H1 (cell line): ENCODE data around the gene P3H2. TPM values are rescaled to one million over a fixed set of nuclear protein-coding genes. Genes with fewer than 3 reads are reported as not detected.

Experiments used
- FOSL1 ChIP-seq: IDR thresholded peaks from 2 replicates; pipeline ENCODE4 v1.6.1; 2011; ENCODE audit warnings: mild to moderate bottlenecking, low read depth, low read length, moderate library complexity; ENCODE audit not compliant: insufficient read depth
- JUN ChIP-seq: IDR thresholded peaks from 2 replicates; pipeline ENCODE4 v1.6.1; 2011; ENCODE audit warnings: low read depth, mild to moderate bottlenecking, improper control_type of control experiment, low read length
- KDM1A ChIP-seq: fragments of 200-600, 300-600 bp; sonication (generic); IDR thresholded peaks from 2 replicates; pipeline ENCODE4 v1.7.1; 2016; ENCODE audit warnings: mild to moderate bottlenecking, low read length, borderline replicate concordance
- TBP ChIP-seq: IDR thresholded peaks from 2 replicates; pipeline ENCODE4 v1.6.1; 2011; ENCODE audit warnings: low read depth, low read length, improper control_type of control experiment
- polyA plus RNA-seq, 7 experiments: library from polyadenylated mRNA; depleted of rRNA in 3 of 7; stranded (reverse) in 5 of 7; unstranded in 2 of 7; fragments of >200 nt in 5 of 7; fragments of 200-250 nt in 2 of 7; gene quantifications; 1 replicate in 5 of 7; 2 replicates in 1 of 7; 4 replicates in 1 of 7; pipeline versions ENCODE4 v1.2.1 to v1.2.3, GENCODE V29; 2011 to 2013; ENCODE audit warnings: missing spikeins in 2 of 7, mixed read lengths in 2 of 7
- total RNA-seq: library from RNA; stranded (reverse); fragmentation: NEBNext Ultra II Directional; extraction: Animal tissue kit (Norgen Biotek cat#: 25700); gene quantifications from 2 replicates; pipeline ENCODE4 v1.2.1, GENCODE V29; 2021
- TF ChIP-seq, protein P1 (sequence below): fragments of 300-600 bp; sonication (generic); IDR thresholded peaks from 2 replicates; pipeline ENCODE4 v1.7.1; 2012; ENCODE audit warnings: low read length, moderate library complexity, mild to moderate bottlenecking, inconsistent platforms; ENCODE audit not compliant: insufficient replicate concordance
- TF ChIP-seq, protein P2 (sequence below): IDR thresholded peaks from 2 replicates; pipeline ENCODE4 v1.6.1; 2012; ENCODE audit warnings: inconsistent platforms

The P3H2 gene
- total and polyA plus RNA-seq, 2 of the 8 experiments (the other 6 are each of a cell fraction or from before 2014, with no cell fraction given) = 40.5 to 60.4 TPM

DNA sequence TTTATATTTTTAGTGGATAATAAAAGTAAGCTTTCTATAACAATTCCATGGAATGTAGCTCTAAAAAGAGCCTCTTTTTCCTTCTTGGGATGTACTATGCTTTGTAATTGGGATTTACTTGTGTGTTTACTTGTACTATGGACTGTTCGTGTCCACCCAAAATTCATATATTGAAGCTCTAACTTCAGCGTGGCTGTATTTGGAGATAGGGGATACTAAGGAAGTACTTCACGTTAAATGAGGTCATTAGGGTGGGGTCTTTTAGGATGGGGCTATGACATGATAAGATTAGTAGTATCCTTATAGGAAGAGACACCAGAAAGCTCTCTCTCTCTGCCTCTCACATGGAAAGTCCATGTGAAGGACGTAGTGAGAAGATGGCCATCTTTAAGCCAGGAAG, 64.9 kb downstream of the P3H2 start (continued):
- TF ChIP-seq, protein P1, sequence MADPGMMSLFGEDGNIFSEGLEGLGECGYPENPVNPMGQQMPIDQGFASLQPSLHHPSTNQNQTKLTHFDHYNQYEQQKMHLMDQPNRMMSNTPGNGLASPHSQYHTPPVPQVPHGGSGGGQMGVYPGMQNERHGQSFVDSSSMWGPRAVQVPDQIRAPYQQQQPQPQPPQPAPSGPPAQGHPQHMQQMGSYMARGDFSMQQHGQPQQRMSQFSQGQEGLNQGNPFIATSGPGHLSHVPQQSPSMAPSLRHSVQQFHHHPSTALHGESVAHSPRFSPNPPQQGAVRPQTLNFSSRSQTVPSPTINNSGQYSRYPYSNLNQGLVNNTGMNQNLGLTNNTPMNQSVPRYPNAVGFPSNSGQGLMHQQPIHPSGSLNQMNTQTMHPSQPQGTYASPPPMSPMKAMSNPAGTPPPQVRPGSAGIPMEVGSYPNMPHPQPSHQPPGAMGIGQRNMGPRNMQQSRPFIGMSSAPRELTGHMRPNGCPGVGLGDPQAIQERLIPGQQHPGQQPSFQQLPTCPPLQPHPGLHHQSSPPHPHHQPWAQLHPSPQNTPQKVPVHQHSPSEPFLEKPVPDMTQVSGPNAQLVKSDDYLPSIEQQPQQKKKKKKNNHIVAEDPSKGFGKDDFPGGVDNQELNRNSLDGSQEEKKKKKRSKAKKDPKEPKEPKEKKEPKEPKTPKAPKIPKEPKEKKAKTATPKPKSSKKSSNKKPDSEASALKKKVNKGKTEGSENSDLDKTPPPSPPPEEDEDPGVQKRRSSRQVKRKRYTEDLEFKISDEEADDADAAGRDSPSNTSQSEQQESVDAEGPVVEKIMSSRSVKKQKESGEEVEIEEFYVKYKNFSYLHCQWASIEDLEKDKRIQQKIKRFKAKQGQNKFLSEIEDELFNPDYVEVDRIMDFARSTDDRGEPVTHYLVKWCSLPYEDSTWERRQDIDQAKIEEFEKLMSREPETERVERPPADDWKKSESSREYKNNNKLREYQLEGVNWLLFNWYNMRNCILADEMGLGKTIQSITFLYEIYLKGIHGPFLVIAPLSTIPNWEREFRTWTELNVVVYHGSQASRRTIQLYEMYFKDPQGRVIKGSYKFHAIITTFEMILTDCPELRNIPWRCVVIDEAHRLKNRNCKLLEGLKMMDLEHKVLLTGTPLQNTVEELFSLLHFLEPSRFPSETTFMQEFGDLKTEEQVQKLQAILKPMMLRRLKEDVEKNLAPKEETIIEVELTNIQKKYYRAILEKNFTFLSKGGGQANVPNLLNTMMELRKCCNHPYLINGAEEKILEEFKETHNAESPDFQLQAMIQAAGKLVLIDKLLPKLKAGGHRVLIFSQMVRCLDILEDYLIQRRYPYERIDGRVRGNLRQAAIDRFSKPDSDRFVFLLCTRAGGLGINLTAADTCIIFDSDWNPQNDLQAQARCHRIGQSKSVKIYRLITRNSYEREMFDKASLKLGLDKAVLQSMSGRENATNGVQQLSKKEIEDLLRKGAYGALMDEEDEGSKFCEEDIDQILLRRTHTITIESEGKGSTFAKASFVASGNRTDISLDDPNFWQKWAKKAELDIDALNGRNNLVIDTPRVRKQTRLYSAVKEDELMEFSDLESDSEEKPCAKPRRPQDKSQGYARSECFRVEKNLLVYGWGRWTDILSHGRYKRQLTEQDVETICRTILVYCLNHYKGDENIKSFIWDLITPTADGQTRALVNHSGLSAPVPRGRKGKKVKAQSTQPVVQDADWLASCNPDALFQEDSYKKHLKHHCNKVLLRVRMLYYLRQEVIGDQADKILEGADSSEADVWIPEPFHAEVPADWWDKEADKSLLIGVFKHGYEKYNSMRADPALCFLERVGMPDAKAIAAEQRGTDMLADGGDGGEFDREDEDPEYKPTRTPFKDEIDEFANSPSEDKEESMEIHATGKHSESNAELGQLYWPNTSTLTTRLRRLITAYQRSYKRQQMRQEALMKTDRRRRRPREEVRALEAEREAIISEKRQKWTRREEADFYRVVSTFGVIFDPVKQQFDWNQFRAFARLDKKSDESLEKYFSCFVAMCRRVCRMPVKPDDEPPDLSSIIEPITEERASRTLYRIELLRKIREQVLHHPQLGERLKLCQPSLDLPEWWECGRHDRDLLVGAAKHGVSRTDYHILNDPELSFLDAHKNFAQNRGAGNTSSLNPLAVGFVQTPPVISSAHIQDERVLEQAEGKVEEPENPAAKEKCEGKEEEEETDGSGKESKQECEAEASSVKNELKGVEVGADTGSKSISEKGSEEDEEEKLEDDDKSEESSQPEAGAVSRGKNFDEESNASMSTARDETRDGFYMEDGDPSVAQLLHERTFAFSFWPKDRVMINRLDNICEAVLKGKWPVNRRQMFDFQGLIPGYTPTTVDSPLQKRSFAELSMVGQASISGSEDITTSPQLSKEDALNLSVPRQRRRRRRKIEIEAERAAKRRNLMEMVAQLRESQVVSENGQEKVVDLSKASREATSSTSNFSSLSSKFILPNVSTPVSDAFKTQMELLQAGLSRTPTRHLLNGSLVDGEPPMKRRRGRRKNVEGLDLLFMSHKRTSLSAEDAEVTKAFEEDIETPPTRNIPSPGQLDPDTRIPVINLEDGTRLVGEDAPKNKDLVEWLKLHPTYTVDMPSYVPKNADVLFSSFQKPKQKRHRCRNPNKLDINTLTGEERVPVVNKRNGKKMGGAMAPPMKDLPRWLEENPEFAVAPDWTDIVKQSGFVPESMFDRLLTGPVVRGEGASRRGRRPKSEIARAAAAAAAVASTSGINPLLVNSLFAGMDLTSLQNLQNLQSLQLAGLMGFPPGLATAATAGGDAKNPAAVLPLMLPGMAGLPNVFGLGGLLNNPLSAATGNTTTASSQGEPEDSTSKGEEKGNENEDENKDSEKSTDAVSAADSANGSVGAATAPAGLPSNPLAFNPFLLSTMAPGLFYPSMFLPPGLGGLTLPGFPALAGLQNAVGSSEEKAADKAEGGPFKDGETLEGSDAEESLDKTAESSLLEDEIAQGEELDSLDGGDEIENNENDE = no peak
- TF ChIP-seq JUN (no peak), TBP (no peak), FOSL1 (no peak), KDM1A (no peak)
- TF ChIP-seq, protein P2, sequence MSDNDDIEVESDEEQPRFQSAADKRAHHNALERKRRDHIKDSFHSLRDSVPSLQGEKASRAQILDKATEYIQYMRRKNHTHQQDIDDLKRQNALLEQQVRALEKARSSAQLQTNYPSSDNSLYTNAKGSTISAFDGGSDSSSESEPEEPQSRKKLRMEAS = no peak
